Panc1 (cell line): Measurements from ENCODE around the gene MSH2. TPM values are rescaled to one million over a fixed set of nuclear protein-coding genes. Genes with fewer than 3 reads are reported as not detected.

ENCODE experiments used
- ATAC-seq: fragments of 200-7000 bp; cut with Tn5 transposase; 2 replicates; pipeline ENCODE4 v1.9.1; 2020; ENCODE audit warnings: mild to moderate bottlenecking, moderate library complexity
- BruUV-seq: library from RNA; stranded (reverse); fragments of 400-500 nt; replicated peaks from 2 replicates; lab custom pipeline; 2021; lab: Mats Ljungman, UMichigan
- CTCF ChIA-PET: fragments of 300-600 bp; sonication (Branson Sonifier 250); formaldehyde crosslinking; loops from one replicate; lab custom pipeline; 2022; ENCODE audit warnings: antibody characterized with exemption; lab: Charles Lee
- POLR2A ChIA-PET: fragments of 300-600 bp; sonication (Branson Sonifier 250); formaldehyde crosslinking; loops from one replicate; lab custom pipeline; 2022; ENCODE audit warnings: antibody characterized with exemption; lab: Charles Lee
- DNase-seq: peaks from one replicate; pipeline ENCODE4 v3.0.0-alpha.2; 2010; ENCODE audit warnings: low read depth, low spot score
- H3K27ac ChIP-seq: 2 replicates; pipeline ENCODE4 v1.5.1; 2011; ENCODE audit warnings: mild to moderate bottlenecking, low read length, inconsistent platforms
- H3K27me3 ChIP-seq: fragments of 200-500 bp; sonication (Bioruptor generic); 2 replicates; pipeline ENCODE4 v1.6.0; 2014; ENCODE audit warnings: low read length, inconsistent platforms; ENCODE audit not compliant: control insufficient read depth, insufficient read depth
- H3K36me3 ChIP-seq: fragments of 200-500 bp; sonication (Bioruptor generic); 2 replicates; pipeline ENCODE4 v1.5.1; 2014; ENCODE audit warnings: inconsistent platforms, mild to moderate bottlenecking, low read length, moderate library complexity; ENCODE audit not compliant: control insufficient read depth, insufficient read depth
- H3K4me1 ChIP-seq: 2 replicates; pipeline ENCODE4 v1.5.1; 2011; ENCODE audit warnings: inconsistent platforms, mild to moderate bottlenecking, low read length, moderate library complexity; ENCODE audit not compliant: control insufficient read depth, insufficient read depth
- H3K4me3 ChIP-seq, 2 experiments: 2 replicates each; pipeline ENCODE4 v1.5.1; 2011 to 2012; ENCODE audit warnings: low read depth in 2 of 2, low read length in 2 of 2, mild to moderate bottlenecking in 2 of 2, inconsistent platforms in 1 of 2, moderate library complexity in 1 of 2
- H3K9me3 ChIP-seq: fragments of 200-500 bp; sonication (Bioruptor generic); 2 replicates; pipeline ENCODE4 v1.5.1; 2014; ENCODE audit warnings: low read depth, mild to moderate bottlenecking, inconsistent platforms, low read length, moderate library complexity; ENCODE audit not compliant: control insufficient read depth, insufficient read depth
- CTCF ChIP-seq: fragments of 450-650 bp; IDR thresholded peaks from 2 replicates; pipeline ENCODE4 v1.5.1; 2017; ENCODE audit warnings: mild to moderate bottlenecking
- POLR2AphosphoS5 ChIP-seq: IDR thresholded peaks from 2 replicates; pipeline ENCODE4 v1.6.1; 2012; ENCODE audit warnings: mild to moderate bottlenecking, low read depth, low read length, moderate library complexity
- REST ChIP-seq, 2 experiments: IDR thresholded peaks; 2 replicates each; pipeline ENCODE4 v1.6.1; 2011 to 2012; ENCODE audit warnings: low read depth in 2 of 2, control low read depth in 1 of 2, low read length in 1 of 2, mild to moderate bottlenecking in 1 of 2, moderate library complexity in 1 of 2; ENCODE audit not compliant: insufficient read depth in 1 of 2
- SIN3A ChIP-seq: IDR thresholded peaks from 2 replicates; pipeline ENCODE4 v1.6.1; 2012; ENCODE audit warnings: low read depth, mild to moderate bottlenecking, low read length, moderate library complexity, borderline replicate concordance; ENCODE audit not compliant: insufficient read depth
- TCF7L2 ChIP-seq: IDR thresholded peaks from 2 replicates; pipeline ENCODE4 v1.6.1; 2011; ENCODE audit warnings: mild to moderate bottlenecking, low read depth, low read length, inconsistent platforms
- in situ Hi-C: cut with HindIII; loops from 2 replicates; pipeline ENCODE4 v1.10.0; 2016; ENCODE audit warnings: low sequenced_read_pairs, low pct_unique_long_range_greater_than_20kb
- intact Hi-C: fragments of 100-400 bp; cut with micrococcal nuclease; formaldehyde crosslinking; loops from one replicate; pipeline ENCODE4 v1.10.0; 2022; ENCODE audit not compliant: unreplicated experiment
- total RNA-seq: library from RNA; stranded (reverse); gene quantifications from one replicate; pipeline ENCODE4 v1.2.1, GENCODE V29; 2021; ENCODE audit not compliant: unreplicated experiment

The MSH2 gene
- total RNA-seq, 1 experiment from 2014 or later = 72.2 TPM

GRCh38 chr2:47460766-47461165 lies 57.8 kb downstream of the MSH2 start:
- no peak for TF ChIP-seq SIN3A
- no peak for TF ChIP-seq POLR2AphosphoS5
- TF ChIP-seq TCF7L2 = no peak
- TF ChIP-seq CTCF = no peak
- TF ChIP-seq REST (IDR thresholded peaks at IDR 0.05; ENCODE audit: insufficient read depth in 1 of 2, low read depth in 2 of 2, low read length in 1 of 2) = no peak
- BruUV-seq = no TSS peak
- DNase-seq = no peak
- POLR2A ChIA-PET = no interaction called here
- H3K9me3 ChIP-seq = no peaks in the 10 kb centered on the region
- intact Hi-C loops (no loop called here), in situ Hi-C loops (no loop called here)
- CTCF ChIA-PET = interaction anchor here (0.6 kb wide), 1 partner anchor 125 kb away, joined by 4 read pairs; no protein-coding TSS in a partner anchor
- H3K27ac ChIP-seq = no peak overlapping the region
- no peak for ATAC-seq
- H3K4me1 ChIP-seq = no peaks in the 10 kb centered on the region
- H3K36me3 ChIP-seq = peaks cover 17% of the 10 kb centered on the region; the same call in 1 of the 2 replicates
- H3K4me3 ChIP-seq = no peak overlapping the region
- H3K27me3 ChIP-seq = no peaks in the 10 kb centered on the region

GRCh38 chr2:47471429-47472116 lies 68.6 kb downstream of the MSH2 start:
- ChIA-PET POLR2A (no interaction called here), CTCF (no interaction called here)
- Histone ChIP-seq H3K27ac (no peak overlapping the region), H3K4me1 (no peaks in the 10 kb centered on the region), H3K36me3 (peaks cover 12% of the 10 kb centered on the region), H3K4me3 (no peak overlapping the region), H3K27me3 (no peaks in the 10 kb centered on the region), H3K9me3 (no peaks in the 10 kb centered on the region)
- TF ChIP-seq CTCF (no peak), REST (IDR thresholded peaks at IDR 0.05; ENCODE audit: insufficient read depth in 1 of 2, low read depth in 2 of 2, low read length in 1 of 2) (no peak), POLR2AphosphoS5 (no peak), SIN3A (no peak), TCF7L2 (no peak)
- ATAC-seq = no peak
- no peak for DNase-seq
- in situ Hi-C loops = no loop called here
- BruUV-seq = TSS peak; percentile 35
- intact Hi-C loops = no loop called here
